CD1c-positive myeloid dendritic cell (primary cell): ENCODE data around the gene ZSWIM5.
"Not testable (repeated sequence)": the region's sequence is repeated elsewhere in the genome, so short reads cannot be mapped to it uniquely, and the experiment has no call there.

ENCODE experiments used
- DNase-seq: peaks from one replicate; pipeline ENCODE4 v3.0.0-alpha.2; 2016; ENCODE audit errors: extremely low spot score

The ZSWIM5 gene

GRCh38 chr1:45003741-45004140, 202.7 kb downstream of the ZSWIM5 start:
- no peak for DNase-seq

DNA sequence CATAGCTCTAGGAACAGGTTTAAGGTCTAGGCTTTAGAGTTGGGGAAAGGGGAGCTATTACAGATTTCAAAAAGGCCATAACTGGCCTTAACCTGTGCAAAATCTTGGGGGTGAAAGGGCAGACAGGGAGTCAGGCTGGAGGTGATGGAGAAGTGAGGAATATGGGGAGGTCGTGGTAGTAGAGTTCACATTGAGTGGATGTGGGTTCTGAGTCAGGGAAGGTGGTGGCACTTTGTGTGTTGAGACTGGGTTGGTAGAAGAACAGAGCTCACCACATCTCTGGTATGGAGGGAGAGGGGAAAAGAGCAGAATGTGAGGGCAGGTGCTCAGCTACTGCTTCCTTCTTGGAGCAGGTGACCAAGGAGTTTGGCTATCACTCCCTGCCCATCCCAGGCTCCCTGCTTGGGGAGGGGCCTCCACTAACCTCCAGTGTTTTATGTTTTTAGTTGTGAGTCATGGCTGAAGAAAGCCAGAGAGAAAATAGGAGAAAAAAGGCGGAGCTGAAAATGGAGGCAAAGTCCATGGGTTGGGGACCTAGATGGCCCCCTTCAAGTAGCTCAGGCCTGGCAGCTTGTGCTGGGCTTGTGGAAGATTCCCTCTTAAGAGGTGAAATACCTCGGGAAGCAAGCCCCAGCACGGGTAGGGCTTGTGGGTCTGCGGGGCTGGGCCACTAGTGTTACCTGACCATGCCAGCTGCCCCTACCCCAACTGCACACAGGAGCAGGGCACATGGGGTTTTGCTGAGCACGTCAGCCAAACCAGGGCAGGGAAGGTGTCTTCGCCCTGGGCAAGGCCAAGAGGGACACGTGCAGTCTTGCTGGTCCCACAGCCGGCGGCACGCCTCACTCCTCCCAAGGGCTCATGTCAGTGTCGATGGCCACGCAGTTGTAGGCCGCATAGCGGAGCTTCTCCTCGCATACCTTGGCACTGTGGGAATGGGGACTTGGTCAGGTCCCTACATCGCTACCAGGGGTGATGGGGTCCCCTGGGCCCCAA, 203.5 kb downstream of the ZSWIM5 start:
- DNase-seq = no peak

DNA sequence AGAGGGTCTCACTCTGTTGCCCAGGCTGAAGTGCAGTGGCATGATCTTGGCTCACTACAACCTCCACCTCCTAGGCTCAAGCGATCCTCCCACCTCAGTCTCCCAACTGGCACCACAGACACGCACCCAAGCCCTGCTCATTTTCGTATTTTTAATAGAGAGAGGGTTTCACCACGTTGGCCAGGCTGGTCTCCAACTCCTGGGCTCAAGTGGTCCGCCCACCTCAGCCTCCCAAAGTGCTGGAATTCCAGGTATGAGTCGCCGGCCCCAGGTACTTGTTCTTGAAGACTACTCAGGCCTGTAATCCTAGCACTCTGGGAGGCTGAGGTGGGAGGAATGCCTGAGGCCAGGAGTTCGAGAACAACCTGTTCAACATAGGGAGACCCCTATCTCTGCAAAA, 204.8 kb downstream of the ZSWIM5 start:
- not testable (repeated sequence) for DNase-seq

- peak; percentile 35 for DNase-seq
These were observed 205.4 kb downstream of the ZSWIM5 start for GRCh38 chr1:45001011-45001481.

DNA sequence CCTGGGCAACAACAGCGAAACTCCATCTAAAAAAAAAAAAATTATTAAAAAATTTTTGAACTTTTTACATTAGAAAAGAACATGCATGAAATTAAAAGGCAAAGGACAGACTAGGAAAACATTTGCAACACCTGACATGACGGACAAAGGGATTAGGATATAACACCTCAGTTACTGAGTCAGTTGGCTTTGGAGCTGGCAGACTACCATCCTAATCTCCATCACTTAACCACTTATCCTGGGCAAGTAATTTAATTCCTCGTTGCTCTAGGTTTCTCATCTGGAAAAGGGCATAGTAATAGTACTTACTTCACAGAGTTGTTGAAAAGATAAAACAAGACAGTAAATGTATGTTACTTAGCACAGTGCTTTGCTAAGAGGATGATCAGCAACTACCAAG, 207.2 kb downstream of the ZSWIM5 start:
- no peak for DNase-seq

DNA sequence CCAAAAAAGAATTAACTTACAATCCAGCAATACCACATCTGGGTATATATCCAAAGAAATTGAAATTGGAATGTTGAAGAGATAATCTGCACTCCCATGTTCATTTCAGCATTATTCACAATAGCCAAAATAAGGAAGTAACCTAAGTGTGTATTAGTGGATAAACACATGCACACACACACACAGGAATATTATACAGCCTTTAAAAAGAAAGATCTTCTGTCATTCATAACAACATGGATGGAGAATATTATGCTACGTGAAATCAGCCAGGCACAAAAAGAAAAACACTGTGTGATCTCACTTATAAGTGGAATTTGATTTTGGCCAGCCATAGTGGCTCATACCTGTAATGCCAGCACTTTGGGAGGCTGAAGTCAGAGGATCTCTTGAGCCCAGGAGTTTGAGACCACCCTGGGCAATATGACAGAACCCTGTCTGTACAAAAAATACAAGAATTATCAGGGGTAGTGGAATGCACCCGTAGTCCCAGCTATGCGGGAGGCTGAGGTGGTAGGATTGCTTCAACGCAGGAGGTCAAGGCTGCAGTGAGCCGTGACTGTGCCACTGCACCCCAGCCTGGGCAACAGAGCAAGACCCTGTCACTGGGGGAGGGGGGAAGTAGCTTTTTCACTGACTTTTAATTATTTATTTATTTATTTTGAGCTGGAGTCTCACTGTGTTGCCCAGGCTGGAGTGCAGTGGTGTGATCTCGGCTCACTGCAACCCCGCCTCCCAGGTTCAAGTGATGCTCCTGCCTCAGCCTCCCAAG, 210.8 kb downstream of the ZSWIM5 start:
- DNase-seq = no peak

GRCh38 chr1:44994309-44994898, 212.0 kb downstream of the ZSWIM5 start:
- no peak for DNase-seq

DNA sequence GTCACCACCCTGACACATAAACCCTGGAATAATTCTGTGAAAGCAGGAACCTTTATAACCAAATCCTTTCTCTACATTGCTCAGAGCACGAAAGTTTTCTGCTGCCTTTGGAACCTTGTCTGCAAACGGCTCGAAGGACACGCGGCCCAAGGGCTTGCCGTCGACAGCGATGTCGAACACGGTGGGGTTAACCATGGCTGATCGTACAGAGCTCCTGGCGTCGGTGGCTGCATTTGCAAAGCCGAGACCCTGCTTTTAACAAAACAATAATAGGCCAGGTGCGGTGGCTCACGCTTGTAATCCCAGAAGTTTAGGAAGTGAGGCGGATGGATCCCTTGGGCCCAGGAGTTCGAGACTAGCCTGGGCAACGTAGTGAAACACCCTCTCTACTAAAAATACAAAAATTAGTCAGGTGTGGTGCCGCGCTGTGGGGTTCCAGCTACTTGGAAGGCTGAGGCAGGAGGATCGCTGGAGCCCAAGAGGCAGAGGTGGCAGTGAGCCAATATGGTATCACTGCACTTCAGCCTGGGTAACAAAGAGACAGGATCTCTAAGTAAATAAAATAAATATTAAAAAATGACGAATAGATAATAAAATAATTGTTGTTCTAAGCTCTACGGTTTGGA, 217.8 kb downstream of the ZSWIM5 start:
- DNase-seq = no peak

DNA sequence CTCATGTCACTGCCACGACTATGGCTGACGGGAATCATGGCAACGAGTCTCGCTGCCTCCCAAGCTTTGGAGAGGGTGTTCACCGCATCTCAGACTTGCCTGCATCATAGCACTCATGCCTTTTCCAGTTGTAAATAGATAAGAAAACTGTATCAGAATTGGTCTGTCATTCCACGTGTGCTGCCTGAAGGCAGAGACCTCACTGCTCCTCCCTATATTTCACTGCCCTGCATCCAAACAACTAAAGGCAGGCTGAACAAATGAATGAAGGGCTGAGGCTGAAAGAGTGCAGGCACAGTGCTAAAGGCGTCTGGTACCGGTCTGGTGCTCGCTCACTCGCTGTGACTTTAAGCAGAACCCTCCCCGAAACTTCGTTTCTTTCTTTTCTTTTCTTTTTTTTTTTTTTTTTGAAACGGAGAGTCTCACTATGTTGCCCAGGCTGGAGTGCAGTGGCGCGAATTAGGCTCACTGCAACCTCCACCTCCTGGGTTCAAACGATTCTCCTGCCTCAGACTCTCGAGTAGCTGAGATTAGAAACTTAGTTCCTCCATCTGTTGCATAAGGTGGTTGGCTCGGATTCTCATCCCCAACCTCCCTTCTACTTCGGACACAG, 220.6 kb downstream of the ZSWIM5 start:
- DNase-seq = no peak

GRCh38 chr1:44977372-44977771, 229.0 kb downstream of the ZSWIM5 start:
- not testable (repeated sequence) for DNase-seq

DNA sequence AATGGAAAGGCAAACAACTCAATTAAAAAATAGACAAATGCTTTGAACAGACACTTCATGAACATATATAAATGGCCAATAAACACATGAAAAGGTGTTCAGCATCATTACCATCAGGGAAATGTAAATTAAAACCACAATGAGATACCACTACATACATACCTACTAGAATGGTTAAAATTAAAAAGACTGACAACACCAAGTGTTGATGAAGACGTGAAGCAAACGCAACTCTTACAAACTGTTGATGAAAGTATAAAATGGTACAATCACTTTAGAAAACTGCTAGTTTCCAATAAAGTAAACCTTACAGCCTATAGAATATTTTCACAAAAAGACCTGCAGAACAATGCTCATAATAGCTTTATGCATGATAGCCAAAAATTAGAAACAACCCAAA, 230.2 kb downstream of the ZSWIM5 start:
- no peak for DNase-seq

DNA sequence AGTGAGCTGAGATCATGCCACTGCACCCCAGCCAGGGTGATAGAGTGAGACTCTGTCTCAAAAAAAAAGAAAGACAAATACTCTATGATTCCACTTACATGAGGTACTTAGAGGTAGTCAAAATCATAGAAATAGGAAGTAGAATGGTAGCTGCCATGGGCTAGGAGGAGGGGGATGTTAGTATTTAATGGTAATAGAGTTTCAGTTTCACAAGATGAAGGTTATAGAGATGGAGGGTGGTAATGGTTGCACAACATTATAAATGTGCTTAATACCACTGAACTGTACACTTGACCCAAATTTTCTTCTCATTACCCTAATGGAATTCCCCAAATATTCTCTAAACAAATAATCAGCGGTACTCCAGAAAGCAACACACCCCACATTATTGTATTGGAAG, 232.8 kb downstream of the ZSWIM5 start:
- no peak for DNase-seq

DNA sequence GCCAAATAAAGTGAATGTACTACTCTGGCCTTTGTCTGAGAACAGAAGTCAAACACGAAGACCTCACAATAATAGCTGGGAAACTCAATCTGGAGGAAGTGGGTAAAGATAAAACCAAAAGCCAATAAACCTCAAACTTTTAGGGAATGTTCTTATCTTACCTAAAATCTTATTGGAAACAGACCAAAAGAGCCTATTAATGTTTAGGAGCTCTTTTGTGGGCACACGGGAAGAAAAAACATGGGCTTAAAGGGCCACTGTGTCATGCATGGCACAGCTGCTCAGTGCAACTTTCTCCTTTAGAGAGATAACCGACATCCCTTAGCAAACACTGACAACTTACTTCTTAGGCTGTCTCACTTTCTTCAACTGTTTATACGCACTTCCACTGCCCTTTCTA, 236.1 kb downstream of the ZSWIM5 start:
- no peak for DNase-seq
